Activated T-cell treated with anti-CD3 and anti-CD28 coated beads for 1 hour (primary cell): ENCODE results near the gene NSD1.

Experiments
- DNase-seq: peaks from one replicate; pipeline ENCODE4 v3.0.0-alpha.2; 2020; ENCODE audit warnings: low read depth

The NSD1 gene

DNA sequence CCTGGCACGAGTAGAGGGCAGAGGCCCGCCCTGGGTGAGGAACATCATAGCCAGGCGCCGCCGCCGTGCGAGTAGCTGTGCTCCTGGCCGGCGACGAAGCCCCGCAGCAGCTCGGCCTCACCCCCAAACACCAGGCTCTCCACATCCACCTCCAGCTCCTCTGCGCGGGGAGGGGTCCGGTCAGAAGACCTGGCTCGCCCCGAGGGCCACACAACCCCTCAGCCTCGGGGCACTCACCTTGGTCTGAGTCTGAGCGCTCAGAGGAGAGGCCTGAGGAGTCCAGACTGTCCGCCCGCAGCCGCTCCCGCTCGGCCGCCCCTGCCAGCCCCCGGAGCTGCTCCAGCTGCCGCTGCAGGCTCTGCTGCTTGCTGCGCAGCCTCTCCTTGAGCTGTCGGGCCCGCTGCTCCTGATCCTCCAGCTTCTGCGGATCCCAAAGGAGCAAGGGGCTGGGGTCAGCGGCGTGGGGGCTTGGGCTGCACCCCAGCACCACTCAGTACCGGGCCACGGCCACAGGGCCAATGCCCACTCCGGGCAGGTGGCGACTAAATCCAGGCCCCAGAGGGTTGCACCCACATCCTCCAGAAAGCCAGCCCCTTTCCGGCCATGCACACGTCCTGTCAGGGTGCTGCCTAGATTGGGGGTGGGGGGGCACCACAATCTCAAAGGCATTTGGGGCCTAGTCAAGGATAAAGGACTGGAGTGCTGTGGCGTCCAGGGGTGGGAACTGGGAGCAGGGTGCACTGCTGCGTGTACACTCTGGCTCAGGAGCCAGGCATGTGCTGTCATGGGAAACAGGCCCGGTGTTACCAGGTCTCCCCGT, 174.2 kb downstream of the NSD1 start:
- no peak for DNase-seq

GRCh38 chr5:177308740-177309139, 175.2 kb downstream of the NSD1 start:
- no peak for DNase-seq

DNA sequence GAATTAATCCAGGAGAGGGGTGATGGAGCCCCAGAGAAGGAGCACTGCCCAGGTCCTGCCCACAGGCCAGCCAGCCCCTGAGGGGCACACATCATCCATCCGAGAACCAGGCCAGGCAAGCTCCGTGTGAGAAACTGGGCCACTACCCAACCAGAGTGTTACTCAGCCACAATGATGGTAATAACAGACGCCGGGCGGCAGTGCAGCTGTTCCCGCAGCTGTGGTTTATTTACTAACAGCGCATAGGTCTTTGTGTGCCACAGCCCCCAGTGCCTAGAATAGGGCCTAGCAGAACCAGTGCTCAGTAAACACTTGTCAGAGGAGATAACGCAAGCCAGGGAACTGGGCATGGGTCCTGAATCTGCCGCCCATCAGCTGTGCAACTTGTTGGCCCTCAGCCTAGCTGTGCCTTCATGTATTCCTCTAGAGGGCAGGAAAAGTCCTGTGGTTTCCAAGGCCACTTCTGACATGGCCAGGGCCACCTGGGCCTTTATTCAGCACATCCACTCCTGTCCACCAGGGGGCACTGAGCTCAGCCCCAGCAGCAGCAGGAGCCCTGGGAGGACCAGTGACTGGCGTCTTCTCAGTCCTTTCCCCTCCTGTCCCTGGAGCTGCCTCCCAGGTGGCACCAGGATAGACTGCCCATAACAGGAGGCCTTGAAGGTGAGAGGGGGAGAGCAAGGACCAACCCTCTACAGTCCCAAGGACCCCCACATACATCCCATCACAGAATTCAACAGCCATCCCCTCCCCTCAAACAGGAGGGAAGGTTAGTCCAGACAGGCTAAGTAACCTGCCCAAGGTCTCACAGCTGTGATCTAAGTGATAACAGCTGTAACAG, 176.0 kb downstream of the NSD1 start:
- peak; percentile 56 for DNase-seq

- DNase-seq, result no peak
These were observed 176.8 kb downstream of the NSD1 start for GRCh38 chr5:177310332-177310731.

- no peak for DNase-seq
These were observed 177.3 kb downstream of the NSD1 start for GRCh38 chr5:177310757-177311391.

GRCh38 chr5:177311392-177311722, 177.8 kb downstream of the NSD1 start:
- DNase-seq, result no peak

DNA sequence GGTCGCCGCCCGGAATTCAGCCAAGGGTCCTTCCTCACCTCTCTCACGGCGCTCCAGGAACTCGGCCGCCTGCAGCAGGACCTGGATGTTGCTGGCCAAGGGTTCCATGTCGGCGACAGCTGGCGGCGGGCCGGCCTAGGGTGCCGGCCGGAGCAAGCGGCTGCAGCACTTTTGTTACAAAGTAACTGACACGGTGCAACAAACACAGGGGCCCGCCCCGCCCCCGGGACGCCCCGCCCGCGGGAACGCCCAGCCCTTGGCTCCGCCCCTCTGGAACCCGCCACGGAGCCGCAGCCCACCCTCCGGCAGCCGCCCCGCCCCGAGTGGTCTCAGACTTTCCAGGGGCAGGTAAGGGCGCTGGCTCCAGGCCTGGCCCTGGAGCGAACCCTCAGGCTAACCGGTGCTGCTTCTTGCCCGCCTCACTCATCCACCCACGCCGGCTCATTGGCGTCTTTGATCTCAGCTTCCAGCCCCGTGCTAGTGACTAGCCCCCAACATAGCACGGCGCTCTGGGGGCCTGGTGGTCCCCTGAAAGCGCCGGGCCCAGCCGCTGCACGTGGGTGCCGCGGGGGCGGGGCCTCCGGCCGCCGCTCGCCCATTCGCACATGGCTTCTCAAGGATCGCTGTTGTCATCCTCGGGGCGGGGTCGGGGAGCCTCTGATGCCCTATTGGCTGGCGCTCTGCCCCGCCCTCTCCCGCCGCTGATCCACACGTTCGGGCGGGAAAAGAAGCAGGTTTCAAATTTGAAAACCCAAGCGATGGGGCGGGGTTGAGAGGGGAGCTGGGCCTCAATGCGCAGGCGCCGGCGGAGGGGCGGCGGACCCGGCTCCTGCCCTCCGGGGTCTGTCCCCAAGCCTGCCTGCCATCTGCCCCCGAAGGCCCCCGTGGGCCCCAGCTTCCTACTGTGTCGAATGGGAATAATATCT, 178.4 kb downstream of the NSD1 start, which contains the start of gene MXD3:
Gene MXD3 (minus strand): TSS at position 176 of the 926 bp plus-strand sequence. CDS start 68 bp downstream, at position 108.
- peak; percentile 90 for DNase-seq

DNA sequence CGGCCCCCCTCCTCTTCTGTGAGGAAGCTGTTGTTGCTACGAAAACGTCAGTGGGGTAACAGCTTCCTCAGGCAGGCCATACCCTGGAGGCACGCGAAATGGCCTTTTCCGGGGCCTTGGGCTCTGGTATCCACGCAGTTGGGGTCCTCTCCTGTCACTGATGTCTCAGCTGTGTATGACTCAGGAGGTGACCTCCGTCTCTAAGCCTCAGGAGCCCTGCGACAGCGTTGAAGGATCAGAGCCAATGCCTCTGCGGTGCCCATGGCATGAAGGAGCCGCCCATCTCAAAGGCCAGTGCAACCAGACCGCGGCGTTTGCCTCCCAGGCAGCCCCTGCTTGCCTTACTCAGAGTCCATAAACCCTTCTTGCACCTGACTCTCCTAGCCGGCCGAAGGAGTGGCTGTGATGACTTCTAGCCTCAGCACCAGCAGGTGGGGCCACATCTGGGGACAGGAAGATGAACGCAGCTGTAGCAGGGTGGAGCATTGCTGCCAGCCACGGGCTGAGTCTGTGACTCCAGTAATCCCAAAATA, 179.1 kb downstream of the NSD1 start:
- no peak for DNase-seq

- no peak for DNase-seq
These were observed 180.1 kb downstream of the NSD1 start for GRCh38 chr5:177313561-177314259.

GRCh38 chr5:177314376-177315342, 181.1 kb downstream of the NSD1 start:
- DNase-seq, result no peak

DNA sequence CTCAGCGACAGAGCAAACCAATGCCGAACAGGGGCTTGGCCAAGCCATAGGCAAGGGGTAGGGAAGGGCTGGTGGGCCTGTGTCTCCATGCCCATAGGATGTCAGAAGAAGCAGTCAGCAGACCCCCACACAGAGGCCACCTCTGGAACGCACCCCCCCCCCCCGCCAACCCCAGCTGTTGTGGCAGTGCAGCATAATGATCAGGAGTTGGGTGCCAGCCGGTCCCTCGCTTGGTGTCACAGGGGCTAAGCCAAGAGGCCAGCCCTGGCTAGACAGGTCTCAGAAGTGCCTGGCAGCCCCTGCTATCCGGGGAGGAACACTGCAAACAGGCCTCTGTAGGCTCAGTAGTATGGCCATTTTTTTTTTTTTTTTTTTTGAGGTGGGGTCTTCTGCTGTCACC, 181.8 kb downstream of the NSD1 start:
- no peak for DNase-seq

DNA sequence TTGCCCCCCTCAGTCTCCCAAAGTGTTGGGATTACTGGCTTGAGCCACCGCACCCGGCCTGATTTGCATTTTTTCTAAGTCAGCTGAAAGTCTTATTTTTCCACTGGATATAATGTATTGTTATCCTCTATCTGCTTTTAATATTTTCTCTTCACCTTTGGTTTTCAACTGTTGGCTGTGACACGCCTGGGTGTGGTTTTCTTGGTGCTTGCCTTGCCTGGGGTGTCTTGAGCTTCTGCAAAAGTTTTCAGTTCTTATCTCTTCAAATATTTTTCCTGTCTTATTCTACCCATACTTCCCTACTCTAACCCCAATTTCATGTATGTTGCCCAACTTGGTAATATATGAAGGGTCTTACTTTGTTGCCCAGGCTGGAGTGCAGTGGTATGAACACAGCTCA, 182.4 kb downstream of the NSD1 start:
- DNase-seq, result no peak

GRCh38 chr5:177317959-177318377, 184.4 kb downstream of the NSD1 start:
- DNase-seq, result peak; percentile 64

- DNase-seq, result no peak
These were observed 186.5 kb downstream of the NSD1 start for GRCh38 chr5:177319913-177320588.

- DNase-seq, result no peak
These were observed 187.3 kb downstream of the NSD1 start for GRCh38 chr5:177320879-177321278.

DNA sequence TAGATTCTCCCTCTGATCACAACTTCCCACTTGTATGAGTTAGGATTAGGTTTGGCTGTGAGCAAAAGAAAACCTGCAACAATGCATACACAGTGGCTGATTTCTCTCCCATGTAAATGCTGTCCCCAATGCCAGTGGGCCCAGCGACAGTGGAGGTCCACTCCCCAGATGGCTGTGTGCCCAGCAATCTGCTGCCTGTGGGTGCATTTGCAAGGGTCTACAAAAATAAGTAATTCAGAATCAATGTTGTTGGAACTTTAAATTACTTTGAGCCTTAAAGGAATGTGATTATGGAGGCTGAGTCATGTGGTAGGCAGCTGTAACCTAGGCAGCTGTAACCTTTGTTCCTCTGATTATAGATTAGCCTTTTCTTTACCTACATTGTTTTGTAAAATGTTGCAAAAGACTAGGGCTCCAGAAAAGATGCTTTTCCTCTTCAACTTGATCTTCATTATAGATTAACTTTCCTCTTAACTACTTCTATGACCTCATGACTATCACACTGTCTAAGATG, 192.4 kb downstream of the NSD1 start:
- no peak for DNase-seq

DNA sequence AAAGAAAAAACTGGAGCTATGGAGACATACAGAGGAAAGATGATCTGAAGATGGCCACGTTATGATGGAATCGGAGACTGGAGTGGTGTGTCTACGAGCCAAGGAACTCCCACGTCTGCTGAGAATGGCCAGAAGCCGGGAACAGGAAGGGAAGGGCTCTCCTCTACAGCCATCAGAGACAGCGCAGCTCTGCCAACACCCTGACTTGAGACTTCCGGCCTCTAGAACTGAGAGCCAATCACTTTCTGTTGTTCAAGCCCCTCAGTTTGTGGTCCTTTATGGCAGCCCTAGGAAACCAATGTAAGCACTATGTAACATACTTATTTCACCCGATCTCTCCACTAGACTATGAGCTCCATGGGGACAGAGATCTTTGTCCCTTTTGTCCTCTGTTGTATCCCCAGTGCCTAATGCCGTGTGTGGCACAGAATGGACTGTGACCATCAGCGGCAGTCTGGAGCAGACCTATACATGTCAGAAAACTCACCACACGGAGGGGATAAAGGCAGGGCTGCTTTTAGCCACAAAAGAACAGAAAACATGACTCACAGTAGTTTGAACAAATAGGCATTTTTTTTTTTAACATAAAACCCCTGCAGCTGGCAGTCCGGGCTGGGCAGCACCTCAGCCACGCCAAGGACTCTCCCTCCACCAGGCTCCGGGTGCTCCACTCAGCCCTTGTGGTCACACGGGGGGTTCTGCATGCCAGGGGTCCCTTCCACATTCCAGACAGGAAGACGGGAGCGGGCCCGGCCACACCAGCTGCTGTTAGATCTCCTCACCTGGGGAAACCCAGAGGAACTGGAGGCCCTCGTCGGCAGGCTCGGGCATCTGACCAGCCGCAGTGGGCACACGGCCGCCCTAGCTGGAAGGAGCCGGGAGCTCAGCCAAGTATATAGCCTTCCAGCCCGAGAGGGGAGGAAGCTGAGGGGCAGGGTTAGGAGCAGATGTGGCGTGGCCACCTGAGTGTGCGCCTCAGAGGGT, 194.3 kb downstream of the NSD1 start:
- no peak for DNase-seq
